HEK293T (cell line): ENCODE measurements around the gene POLR2J2.
"Not testable (repeated sequence)": the region's sequence is repeated elsewhere in the genome, so short reads cannot be mapped to it uniquely, and the experiment has no call there.

Experiments used
- BHLHE40 ChIP-seq: fragments of 450-650 bp; IDR thresholded peaks from 2 replicates; pipeline ENCODE4 v1.6.1; 2016; ENCODE audit warnings: mild to moderate bottlenecking, moderate library complexity, borderline replicate concordance
- CTBP1 ChIP-seq: fragments of 450-650 bp; IDR thresholded peaks from 2 replicates; pipeline ENCODE4 v1.6.1; 2016; ENCODE audit warnings: borderline replicate concordance
- ELF4 ChIP-seq: fragments of 450-650 bp; IDR thresholded peaks from 2 replicates; pipeline ENCODE4 v1.6.1; 2017; ENCODE audit warnings: antibody characterized with exemption
- FOXA1 ChIP-seq: fragments of 450-650 bp; IDR thresholded peaks from 2 replicates; pipeline ENCODE4 v1.6.1; 2016; ENCODE audit warnings: mild to moderate bottlenecking
- FOXK2 ChIP-seq: fragments of 450-650 bp; IDR thresholded peaks from 2 replicates; pipeline ENCODE4 v1.6.1; 2016; ENCODE audit warnings: mild to moderate bottlenecking
- LEF1 ChIP-seq: fragments of 450-650 bp; IDR thresholded peaks from 2 replicates; pipeline ENCODE4 v1.6.1; 2017; ENCODE audit warnings: mild to moderate bottlenecking, borderline replicate concordance
- NFRKB ChIP-seq: fragments of 450-650 bp; IDR thresholded peaks from 2 replicates; pipeline ENCODE4 v1.6.1; 2016; ENCODE audit warnings: mild to moderate bottlenecking, moderate library complexity
- SP1 ChIP-seq: fragments of 450-650 bp; IDR thresholded peaks from 2 replicates; pipeline ENCODE4 v1.6.1; 2017
- SUZ12 ChIP-seq: fragments of 450-650 bp; IDR thresholded peaks from 2 replicates; pipeline ENCODE4 v1.6.1; 2016; ENCODE audit warnings: mild to moderate bottlenecking
- TARDBP ChIP-seq: fragments of 450-650 bp; IDR thresholded peaks from 2 replicates; pipeline ENCODE4 v1.6.1; 2016
- ZNF384 ChIP-seq: fragments of 450-650 bp; IDR thresholded peaks from 2 replicates; pipeline ENCODE4 v1.6.1; 2016
- TF ChIP-seq, protein P1 (sequence below): fragments of 450-650 bp; IDR thresholded peaks from 2 replicates; pipeline ENCODE4 v1.6.1; 2016

DNA sequence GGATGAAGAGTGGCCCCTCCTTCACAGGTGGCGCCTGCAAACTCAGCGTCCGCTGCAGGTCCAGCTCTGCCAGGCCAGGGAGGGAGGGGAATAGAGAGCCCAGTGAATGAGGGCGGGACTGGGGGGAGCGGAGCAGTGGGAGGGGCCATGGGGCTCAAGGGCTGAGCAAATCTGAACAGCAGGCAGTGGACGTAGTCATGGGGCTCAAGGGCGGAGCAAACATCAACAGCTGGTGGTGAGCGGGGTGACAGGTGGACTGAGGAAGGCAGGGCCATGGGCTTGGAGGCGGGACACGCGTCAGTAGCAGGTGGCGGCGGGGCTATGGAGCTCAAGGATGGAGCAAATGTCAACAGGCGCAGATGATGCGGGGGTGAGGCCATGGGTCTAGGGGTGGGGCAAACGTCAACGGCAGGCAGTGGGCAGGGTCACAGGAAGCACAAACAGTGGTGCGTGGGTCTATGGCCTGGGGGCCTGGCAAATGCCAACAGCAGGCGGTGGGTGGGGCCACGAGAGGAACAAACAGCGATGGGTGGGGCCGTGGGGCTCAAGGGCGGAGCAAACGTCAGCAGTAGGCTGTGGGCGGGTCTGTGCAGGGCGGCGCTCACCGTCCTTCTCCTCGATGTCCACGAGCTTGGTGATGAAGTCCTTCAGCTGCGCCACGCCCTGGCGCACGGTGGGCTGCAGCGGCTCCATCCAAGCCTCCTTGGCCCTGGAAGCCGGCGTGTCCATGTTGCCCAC lies 17.0 kb upstream of the POLR2J2 start:
- not testable (repeated sequence) for TF ChIP-seq ELF4, BHLHE40, SP1, ZNF384, FOXK2, LEF1, TARDBP, CTBP1, SUZ12, NFRKB, FOXA1
- TF ChIP-seq, protein P1, sequence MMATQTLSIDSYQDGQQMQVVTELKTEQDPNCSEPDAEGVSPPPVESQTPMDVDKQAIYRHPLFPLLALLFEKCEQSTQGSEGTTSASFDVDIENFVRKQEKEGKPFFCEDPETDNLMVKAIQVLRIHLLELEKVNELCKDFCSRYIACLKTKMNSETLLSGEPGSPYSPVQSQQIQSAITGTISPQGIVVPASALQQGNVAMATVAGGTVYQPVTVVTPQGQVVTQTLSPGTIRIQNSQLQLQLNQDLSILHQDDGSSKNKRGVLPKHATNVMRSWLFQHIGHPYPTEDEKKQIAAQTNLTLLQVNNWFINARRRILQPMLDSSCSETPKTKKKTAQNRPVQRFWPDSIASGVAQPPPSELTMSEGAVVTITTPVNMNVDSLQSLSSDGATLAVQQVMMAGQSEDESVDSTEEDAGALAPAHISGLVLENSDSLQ: not testable (repeated sequence)
